T-helper 1 cell treated with Interleukin-12 subunit alpha and Interleukin-12 subunit beta and Interleukin-4 antibody, amounts not matched to agents 30 μg/mL and 1 μg/mL, for 36 hours (primary cell): Measurements from ENCODE around the gene NREP.
A peak's percentile ranks its signal among the peaks of the same experiment; 100 is the strongest.

Experiments
- H3K27ac Mint-ChIP-seq: one replicate; pipeline ENCODE4 v1.8.0; 2021; ENCODE audit warnings: mild to moderate bottlenecking, mixed read lengths
- H3K27me3 Mint-ChIP-seq: one replicate; pipeline ENCODE4 v1.8.0; 2021; ENCODE audit warnings: low read depth, mixed read lengths
- H3K36me3 Mint-ChIP-seq: one replicate; pipeline ENCODE4 v1.8.0; 2021; ENCODE audit warnings: low read depth, mixed read lengths
- H3K4me1 Mint-ChIP-seq: one replicate; pipeline ENCODE4 v1.8.0; 2021; ENCODE audit warnings: low read depth, mixed read lengths
- H3K4me3 Mint-ChIP-seq: one replicate; pipeline ENCODE4 v1.8.0; 2021; ENCODE audit warnings: mild to moderate bottlenecking, moderate library complexity, mixed read lengths
- H3K9me3 Mint-ChIP-seq: one replicate; pipeline ENCODE4 v1.8.0; 2021; ENCODE audit warnings: mixed read lengths

NREP gene

GRCh38 chr5:111756581-111757354, at the start of gene NREP:
TSS of gene NREP (minus strand) at chr5:111757194. CDS start at chr5:111755772, 1,422 bp downstream.
- peaks cover 26% of the 10 kb centered on the region for H3K4me1 Mint-ChIP-seq
- H3K27ac Mint-ChIP-seq, result peak within 1 kb of the TSS; percentile 91
- no peaks in the 10 kb centered on the region for H3K9me3 Mint-ChIP-seq
- no peaks in the 10 kb centered on the region for H3K27me3 Mint-ChIP-seq
- peak within 1 kb of the TSS; percentile 87 for H3K4me3 Mint-ChIP-seq
- H3K36me3 Mint-ChIP-seq, result peaks cover 6% of the 10 kb centered on the region

- Mint-ChIP-seq H3K36me3 (no peaks in the 10 kb centered on the region), H3K27me3 (peaks cover 4% of the 10 kb centered on the region), H3K4me1 (no peaks in the 10 kb centered on the region), H3K9me3 (no peaks in the 10 kb centered on the region), H3K4me3 (no peak overlapping the region), H3K27ac (no peak overlapping the region)
Measured at GRCh38 chr5:111806753-111807152, 49.8 kb upstream of the NREP start.

GRCh38 chr5:111806156-111806555, 49.2 kb upstream of the NREP start:
- H3K4me3 Mint-ChIP-seq, result no peak overlapping the region
- peaks cover 4% of the 10 kb centered on the region for H3K27me3 Mint-ChIP-seq
- no peak overlapping the region for H3K27ac Mint-ChIP-seq
- H3K9me3 Mint-ChIP-seq, result no peaks in the 10 kb centered on the region
- H3K4me1 Mint-ChIP-seq, result no peaks in the 10 kb centered on the region
- H3K36me3 Mint-ChIP-seq, result no peaks in the 10 kb centered on the region

GRCh38 chr5:111805071-111805470, 48.1 kb upstream of the NREP start:
- Mint-ChIP-seq H3K36me3 (no peaks in the 10 kb centered on the region), H3K4me1 (no peaks in the 10 kb centered on the region), H3K27ac (no peak overlapping the region), H3K4me3 (no peak overlapping the region), H3K9me3 (no peaks in the 10 kb centered on the region), H3K27me3 (peaks cover 4% of the 10 kb centered on the region)

- H3K9me3 Mint-ChIP-seq, result peaks cover 3% of the 10 kb centered on the region
- H3K36me3 Mint-ChIP-seq, result no peaks in the 10 kb centered on the region
- H3K4me3 Mint-ChIP-seq, result no peak overlapping the region
- H3K4me1 Mint-ChIP-seq, result no peaks in the 10 kb centered on the region
- no peak overlapping the region for H3K27ac Mint-ChIP-seq
- H3K27me3 Mint-ChIP-seq, result peaks cover 4% of the 10 kb centered on the region
Measured at GRCh38 chr5:111800351-111800750, 43.4 kb upstream of the NREP start.

- Mint-ChIP-seq H3K4me3 (no peak overlapping the region), H3K9me3 (peaks cover 3% of the 10 kb centered on the region), H3K36me3 (no peaks in the 10 kb centered on the region), H3K27me3 (no peaks in the 10 kb centered on the region), H3K4me1 (no peaks in the 10 kb centered on the region), H3K27ac (no peak overlapping the region)
Measured at GRCh38 chr5:111795142-111795541, 38.1 kb upstream of the NREP start.

GRCh38 chr5:111792471-111793058, 35.6 kb upstream of the NREP start:
- no peaks in the 10 kb centered on the region for H3K27me3 Mint-ChIP-seq
- no peak overlapping the region for H3K27ac Mint-ChIP-seq
- no peaks in the 10 kb centered on the region for H3K36me3 Mint-ChIP-seq
- no peak overlapping the region for H3K4me3 Mint-ChIP-seq
- H3K4me1 Mint-ChIP-seq, result no peaks in the 10 kb centered on the region
- H3K9me3 Mint-ChIP-seq, result peaks cover 3% of the 10 kb centered on the region

- no peak overlapping the region for H3K27ac Mint-ChIP-seq
- no peaks in the 10 kb centered on the region for H3K9me3 Mint-ChIP-seq
- no peaks in the 10 kb centered on the region for H3K4me1 Mint-ChIP-seq
- no peaks in the 10 kb centered on the region for H3K36me3 Mint-ChIP-seq
- H3K27me3 Mint-ChIP-seq, result peaks cover 3% of the 10 kb centered on the region
- no peak overlapping the region for H3K4me3 Mint-ChIP-seq
Measured at GRCh38 chr5:111790295-111790694, 33.3 kb upstream of the NREP start.

- Mint-ChIP-seq H3K27ac (no peak overlapping the region), H3K36me3 (no peaks in the 10 kb centered on the region), H3K4me1 (no peaks in the 10 kb centered on the region), H3K4me3 (no peak overlapping the region), H3K9me3 (no peaks in the 10 kb centered on the region), H3K27me3 (peaks cover 7% of the 10 kb centered on the region)
Measured at GRCh38 chr5:111787006-111787405, 30.0 kb upstream of the NREP start.

GRCh38 chr5:111784491-111785181, 27.6 kb upstream of the NREP start:
- Mint-ChIP-seq H3K4me3 (no peak overlapping the region), H3K9me3 (no peaks in the 10 kb centered on the region), H3K27ac (no peak overlapping the region), H3K4me1 (no peaks in the 10 kb centered on the region), H3K27me3 (peaks cover 14% of the 10 kb centered on the region), H3K36me3 (no peaks in the 10 kb centered on the region)

GRCh38 chr5:111783537-111783936, 26.5 kb upstream of the NREP start:
- no peak overlapping the region for H3K4me3 Mint-ChIP-seq
- H3K9me3 Mint-ChIP-seq, result no peaks in the 10 kb centered on the region
- no peaks in the 10 kb centered on the region for H3K4me1 Mint-ChIP-seq
- H3K36me3 Mint-ChIP-seq, result no peaks in the 10 kb centered on the region
- no peak overlapping the region for H3K27ac Mint-ChIP-seq
- H3K27me3 Mint-ChIP-seq, result peaks cover 20% of the 10 kb centered on the region

GRCh38 chr5:111782216-111782615, 25.2 kb upstream of the NREP start:
- H3K4me1 Mint-ChIP-seq, result no peaks in the 10 kb centered on the region
- H3K9me3 Mint-ChIP-seq, result no peaks in the 10 kb centered on the region
- no peaks in the 10 kb centered on the region for H3K36me3 Mint-ChIP-seq
- H3K27ac Mint-ChIP-seq, result no peak overlapping the region
- H3K27me3 Mint-ChIP-seq, result peaks cover 27% of the 10 kb centered on the region
- no peak overlapping the region for H3K4me3 Mint-ChIP-seq

- Mint-ChIP-seq H3K4me1 (no peaks in the 10 kb centered on the region), H3K4me3 (no peak overlapping the region), H3K27ac (no peak overlapping the region), H3K9me3 (no peaks in the 10 kb centered on the region), H3K27me3 (peaks cover 30% of the 10 kb centered on the region), H3K36me3 (no peaks in the 10 kb centered on the region)
Measured at GRCh38 chr5:111781200-111781599, 24.2 kb upstream of the NREP start.

GRCh38 chr5:111779922-111780292, 22.9 kb upstream of the NREP start:
- Mint-ChIP-seq H3K4me1 (no peaks in the 10 kb centered on the region), H3K27ac (no peak overlapping the region), H3K4me3 (no peak overlapping the region)

More at GRCh38 chr5:111779922-111780292, 22.9 kb upstream of the NREP start:
- Mint-ChIP-seq H3K36me3 (no peaks in the 10 kb centered on the region), H3K9me3 (no peaks in the 10 kb centered on the region), H3K27me3 (peaks cover 31% of the 10 kb centered on the region)
